IMR-90 (cell line): Measurements from ENCODE around the gene DUS4L. TPM values are rescaled to one million over a fixed set of nuclear protein-coding genes. Genes with fewer than 3 reads are reported as not detected.

Source experiments
- ATAC-seq: fragments of 200-7000 bp; cut with Tn5 transposase; 2 replicates; pipeline ENCODE4 v1.9.1; 2020; ENCODE audit warnings: low read depth, mild to moderate bottlenecking, moderate library complexity
- BruUV-seq: library from RNA; stranded (reverse); fragments of 400-500 nt; replicated peaks from 2 replicates; lab custom pipeline; 2021; lab: Mats Ljungman, UMichigan
- CTCF ChIA-PET: fragments of 300-600 bp; formaldehyde crosslinking; extraction: SDS; loops from one replicate; lab custom pipeline; 2021; ENCODE audit warnings: antibody characterized with exemption; lab: Yijun Ruan, JAX
- POLR2A ChIA-PET: fragments of 300-600 bp; sonication (Branson Sonifier 250); formaldehyde crosslinking; loops from one replicate; lab custom pipeline; 2022; ENCODE audit warnings: antibody characterized with exemption; ENCODE audit not compliant: unreplicated experiment; lab: Charles Lee
- DNase-seq: peaks from one replicate; pipeline ENCODE4 v3.0.0; 2013
- H2AFZ ChIP-seq: replicated peaks from 2 replicates; pipeline ENCODE3; 2013; ENCODE audit warnings: low read length, mild to moderate bottlenecking; ENCODE audit not compliant: poor library complexity
- H2AK5ac ChIP-seq: 2 replicates; pipeline ENCODE4 v1.6.1; 2013; ENCODE audit warnings: low read depth, low read length, inconsistent platforms
- H2AK9ac ChIP-seq: replicated peaks from 2 replicates; pipeline ENCODE3; 2013; ENCODE audit warnings: mild to moderate bottlenecking, low read depth, low read length, moderate library complexity; ENCODE audit not compliant: poor library complexity
- H2BK120ac ChIP-seq: 2 replicates; pipeline ENCODE4 v1.6.1; 2013; ENCODE audit warnings: low read depth, low read length, inconsistent platforms
- H2BK15ac ChIP-seq: 3 replicates; pipeline ENCODE4 v1.6.1; 2013; ENCODE audit warnings: low read depth, low read length, inconsistent platforms
- H2BK20ac ChIP-seq: 2 replicates; pipeline ENCODE4 v1.6.1; 2013; ENCODE audit warnings: low read depth, mild to moderate bottlenecking, inconsistent platforms, low read length, moderate library complexity
- H2BK5ac ChIP-seq: 2 replicates; pipeline ENCODE4 v1.6.1; 2013; ENCODE audit warnings: mild to moderate bottlenecking, low read depth, low read length, inconsistent platforms; ENCODE audit not compliant: poor library complexity, severe bottlenecking
- H3K14ac ChIP-seq: replicated peaks from 2 replicates; pipeline ENCODE4 v1.6.1; 2013; ENCODE audit warnings: low read depth, low read length, inconsistent platforms
- H3K18ac ChIP-seq: 2 replicates; pipeline ENCODE4 v1.6.1; 2013; ENCODE audit warnings: low read depth, low read length, control low read depth
- H3K23ac ChIP-seq: 2 replicates; pipeline ENCODE4 v1.6.1; 2013; ENCODE audit warnings: low read depth, low read length, inconsistent platforms
- H3K27ac ChIP-seq: 2 replicates; pipeline ENCODE4 v1.5.1; 2013; ENCODE audit warnings: mild to moderate bottlenecking, control low read depth, low read length; ENCODE audit not compliant: insufficient read depth
- H3K27me3 ChIP-seq: 2 replicates; pipeline ENCODE4 v1.6.1; 2013; ENCODE audit warnings: low read length; ENCODE audit not compliant: control insufficient read depth, insufficient read depth
- H3K36me3 ChIP-seq: 2 replicates; pipeline ENCODE4 v1.6.1; 2013; ENCODE audit warnings: low read length, mixed read lengths; ENCODE audit not compliant: control insufficient read depth, insufficient read depth
- H3K4ac ChIP-seq: 2 replicates; pipeline ENCODE4 v1.6.1; 2013; ENCODE audit warnings: low read depth, low read length, inconsistent platforms
- H3K4me1 ChIP-seq: 2 replicates; pipeline ENCODE4 v1.6.1; 2013; ENCODE audit warnings: low read length, mixed read lengths; ENCODE audit not compliant: control insufficient read depth, insufficient read depth
- H3K4me2 ChIP-seq: 2 replicates; pipeline ENCODE4 v1.6.1; 2013; ENCODE audit warnings: low read depth, mild to moderate bottlenecking, control low read depth, low read length, moderate library complexity
- H3K4me3 ChIP-seq: 2 replicates; pipeline ENCODE4 v1.5.1; 2013; ENCODE audit warnings: low read depth, mild to moderate bottlenecking, control low read depth, low read length, moderate library complexity; ENCODE audit not compliant: insufficient read depth
- H3K56ac ChIP-seq: 2 replicates; pipeline ENCODE4 v1.6.1; 2013; ENCODE audit warnings: low read length, inconsistent platforms; ENCODE audit not compliant: insufficient read depth; ENCODE audit errors: extremely low read depth
- H3K79me1 ChIP-seq, 2 experiments: 2 replicates each; pipeline ENCODE4 v1.6.1; 2013; ENCODE audit warnings: low read length in 2 of 2, inconsistent platforms in 1 of 2, low read depth in 1 of 2
- H3K9ac ChIP-seq: 2 replicates; pipeline ENCODE4 v1.6.1; 2013; ENCODE audit warnings: low read depth, low read length, control low read depth
- H3K9me1 ChIP-seq: 2 replicates; pipeline ENCODE4 v1.6.1; 2013; ENCODE audit warnings: low read length, inconsistent platforms; ENCODE audit not compliant: insufficient read depth
- H3K9me3 ChIP-seq: 2 replicates; pipeline ENCODE4 v1.6.1; 2013; ENCODE audit warnings: low read length; ENCODE audit not compliant: control insufficient read depth, insufficient read depth
- H4K20me1 ChIP-seq: 2 replicates; pipeline ENCODE4 v1.6.1; 2013; ENCODE audit warnings: low read length, inconsistent platforms; ENCODE audit not compliant: insufficient read depth
- H4K5ac ChIP-seq: 2 replicates; pipeline ENCODE4 v1.6.1; 2013; ENCODE audit warnings: mild to moderate bottlenecking, low read depth, low read length, control low read depth
- H4K8ac ChIP-seq, 2 experiments: 2 replicates each; pipeline ENCODE4 v1.6.1; 2013; ENCODE audit warnings: low read depth in 2 of 2, low read length in 2 of 2, control low read depth in 1 of 2, inconsistent platforms in 1 of 2
- H4K91ac ChIP-seq: 2 replicates; pipeline ENCODE4 v1.6.1; 2013; ENCODE audit warnings: low read depth, low read length, inconsistent platforms; ENCODE audit not compliant: insufficient read depth
- CEBPB ChIP-seq: IDR thresholded peaks from 2 replicates; pipeline ENCODE4 v1.6.1; 2012; ENCODE audit warnings: low read depth, low read length, improper control_type of control experiment
- MAFK ChIP-seq: IDR thresholded peaks from 2 replicates; pipeline ENCODE4 v1.6.1; 2012; ENCODE audit warnings: low read depth, low read length, improper control_type of control experiment
- NFE2L2 ChIP-seq: fragments of 150-350 bp; IDR thresholded peaks from 2 replicates; pipeline ENCODE4 v1.6.1; 2016; ENCODE audit warnings: low read depth, mild to moderate bottlenecking, low read length
- POLR2A ChIP-seq: IDR thresholded peaks from 2 replicates; pipeline ENCODE4 v1.6.1; 2012; ENCODE audit warnings: mild to moderate bottlenecking, low read depth, low read length
- SMC3 ChIP-seq: fragments of 150-350 bp; IDR thresholded peaks from 2 replicates; pipeline ENCODE4 v1.6.1; 2016; ENCODE audit warnings: low read depth, mild to moderate bottlenecking, antibody characterized with exemption, low read length, moderate library complexity
- WGBS, 2 experiments: methylation state at CpG; one replicate each; pipeline versions ENCODE4 v1.1.5 to v1.1.7; 2013; ENCODE audit warnings: missing lambda C conversion rate in 2 of 2; ENCODE audit not compliant: insufficient read length in 1 of 2; ENCODE audit errors: extremely low coverage in 2 of 2; 5-methylcytosine and 5-hydroxymethylcytosine counted together
- dilution Hi-C: fragments of 300-500 bp; cut with HindIII; formaldehyde crosslinking; loops from one replicate; pipeline ENCODE4 v1.14.3; 2018; ENCODE audit warnings: low sequenced_read_pairs; ENCODE audit not compliant: unreplicated experiment
- in situ Hi-C: fragments of 300-500 bp; cut with MboI; formaldehyde crosslinking; loops from 3 replicates; pipeline ENCODE4 v1.14.3; 2019; ENCODE audit warnings: low sequenced_read_pairs, inconsistent platforms, mixed read lengths
- intact Hi-C: fragments of 100-400 bp; cut with micrococcal nuclease; formaldehyde crosslinking; loops from 2 replicates; pipeline ENCODE4 v1.10.0; 2022
- polyA plus RNA-seq, 3 experiments: library from polyadenylated mRNA; depleted of rRNA; stranded (reverse); fragments of >200 nt; gene quantifications; 2 replicates each; pipeline ENCODE4 v1.2.3, GENCODE V29; 2012; ENCODE audit warnings: low replicate concordance in 1 of 3
- total RNA-seq: library from RNA; depleted of rRNA; stranded (reverse); fragments of >200 nt; gene quantifications from 2 replicates; pipeline ENCODE4 v1.2.3, GENCODE V29; 2012
- TF ChIP-seq, protein P1 (sequence below): conservative IDR thresholded peaks from 2 replicates; pipeline ENCODE4 v1.5.1; 2012; ENCODE audit warnings: mild to moderate bottlenecking, low read depth, low read length, improper control_type of control experiment

Gene DUS4L
- total and polyA plus RNA-seq, 2 of the 4 experiments (the other 2 are of a cell fraction), result 4.2 to 6.6 TPM

DNA sequence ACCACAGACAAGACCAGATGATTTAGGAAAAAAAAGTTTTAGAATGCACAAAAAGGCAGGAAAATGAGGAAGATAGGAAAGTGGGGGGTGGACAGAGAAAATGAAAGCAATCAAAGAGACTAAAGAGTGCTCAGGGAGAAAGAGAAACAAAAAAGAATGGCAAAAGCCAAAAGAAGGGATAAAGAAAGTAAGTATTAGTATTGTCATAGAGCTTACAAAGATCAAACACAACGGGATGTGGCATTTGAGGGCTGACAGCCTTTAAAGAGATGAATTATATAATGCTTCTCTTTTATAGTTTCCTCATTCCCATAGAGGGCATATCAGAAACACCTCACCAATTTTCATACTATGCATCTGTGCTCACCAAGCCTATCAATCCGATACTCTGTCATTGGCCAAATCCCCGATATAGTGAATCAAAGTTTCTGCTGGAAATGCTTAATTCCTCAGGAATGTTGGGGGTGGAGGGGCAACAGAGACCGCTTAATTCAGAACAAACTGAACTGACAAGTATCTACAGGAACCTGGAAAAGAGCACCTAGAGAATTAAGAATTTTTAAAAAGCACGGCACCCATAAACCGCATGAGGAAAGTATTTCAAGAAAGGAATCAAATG, 2.8 kb upstream of the DUS4L start:
- H3K18ac ChIP-seq, result no peak overlapping the region

More for the DNA sequence above, 2.8 kb upstream of the DUS4L start:
- Histone ChIP-seq H3K79me1 (peaks cover 25 to 55% of the 10 kb centered on the region in 2 experiments), H3K36me3 (no peaks in the 10 kb centered on the region), H2BK20ac (no peak overlapping the region), H3K23ac (no peak overlapping the region), H3K56ac (no peak overlapping the region), H3K4me2 (no peak overlapping the region), H4K8ac (no peak overlapping the region), H2BK120ac (no peak overlapping the region), H4K20me1 (no peaks in the 10 kb centered on the region), H3K9ac (no peak overlapping the region), H2AK9ac (no peak overlapping the region), H3K27ac (no peak overlapping the region), H3K27me3 (no peaks in the 10 kb centered on the region), H3K14ac (no peak overlapping the region), H2AK5ac (no peak overlapping the region), H2BK5ac (no peak overlapping the region), H2BK15ac (no peak overlapping the region), H3K4me1 (peaks cover 5% of the 10 kb centered on the region; the same call in 1 of the 2 replicates), H3K9me3 (no peaks in the 10 kb centered on the region), H4K91ac (no peak overlapping the region), H3K4me3 (no peak overlapping the region), H3K4ac (no peak overlapping the region), H4K5ac (no peak overlapping the region), H2AFZ (no peak overlapping the region), H3K9me1 (no peaks in the 10 kb centered on the region)
- 100% methylated on average over 3 of the region's 6 CpGs; no CpG with 5 or more reads in 1 of the 2 experiments for WGBS, 2 experiments
- DNase-seq, result no peak
- ChIA-PET CTCF (no interaction called here), POLR2A (no interaction called here)
- dilution Hi-C loops (no loop called here), in situ Hi-C loops (no loop called here), intact Hi-C loops (no loop called here)
- TF ChIP-seq POLR2A (no peak), CEBPB (no peak), NFE2L2 (no peak), SMC3 (no peak), MAFK (no peak)
- TF ChIP-seq, protein P1, sequence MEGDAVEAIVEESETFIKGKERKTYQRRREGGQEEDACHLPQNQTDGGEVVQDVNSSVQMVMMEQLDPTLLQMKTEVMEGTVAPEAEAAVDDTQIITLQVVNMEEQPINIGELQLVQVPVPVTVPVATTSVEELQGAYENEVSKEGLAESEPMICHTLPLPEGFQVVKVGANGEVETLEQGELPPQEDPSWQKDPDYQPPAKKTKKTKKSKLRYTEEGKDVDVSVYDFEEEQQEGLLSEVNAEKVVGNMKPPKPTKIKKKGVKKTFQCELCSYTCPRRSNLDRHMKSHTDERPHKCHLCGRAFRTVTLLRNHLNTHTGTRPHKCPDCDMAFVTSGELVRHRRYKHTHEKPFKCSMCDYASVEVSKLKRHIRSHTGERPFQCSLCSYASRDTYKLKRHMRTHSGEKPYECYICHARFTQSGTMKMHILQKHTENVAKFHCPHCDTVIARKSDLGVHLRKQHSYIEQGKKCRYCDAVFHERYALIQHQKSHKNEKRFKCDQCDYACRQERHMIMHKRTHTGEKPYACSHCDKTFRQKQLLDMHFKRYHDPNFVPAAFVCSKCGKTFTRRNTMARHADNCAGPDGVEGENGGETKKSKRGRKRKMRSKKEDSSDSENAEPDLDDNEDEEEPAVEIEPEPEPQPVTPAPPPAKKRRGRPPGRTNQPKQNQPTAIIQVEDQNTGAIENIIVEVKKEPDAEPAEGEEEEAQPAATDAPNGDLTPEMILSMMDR, result no peak
- no peak for ATAC-seq
- BruUV-seq, result no TSS peak
